Activated T-cell treated with anti-CD3 and anti-CD28 coated beads, Interleukin-2, amount 50 U/mL, for 1 hour (primary cell): ENCODE measurements around the gene EIF3F.

ENCODE experiments used
- DNase-seq: peaks from one replicate; pipeline ENCODE4 v3.0.0-alpha.2; 2020

The EIF3F gene

GRCh38 chr11:7994581-7995278, 7.6 kb downstream of the EIF3F start:
- no peak for DNase-seq

- no peak for DNase-seq
Measured at GRCh38 chr11:7999795-8000194, 12.7 kb downstream of the EIF3F start.

GRCh38 chr11:8000390-8000789, 13.3 kb downstream of the EIF3F start:
- DNase-seq: no peak

- DNase-seq: no peak
Measured at GRCh38 chr11:8002676-8003075, 15.5 kb downstream of the EIF3F start.

GRCh38 chr11:8003187-8003586, 16.1 kb downstream of the EIF3F start:
- no peak for DNase-seq

- no peak for DNase-seq
Measured at GRCh38 chr11:8004008-8004407, 16.9 kb downstream of the EIF3F start.

- no peak for DNase-seq
Measured at GRCh38 chr11:8005556-8005955, 18.4 kb downstream of the EIF3F start.

- DNase-seq: peak; percentile 34
Measured at GRCh38 chr11:8006349-8006977, 19.3 kb downstream of the EIF3F start.

- DNase-seq: no peak
Measured at GRCh38 chr11:8008212-8008611, 21.1 kb downstream of the EIF3F start.

GRCh38 chr11:8009856-8010255, 22.7 kb downstream of the EIF3F start:
- no peak for DNase-seq

- DNase-seq: no peak
Measured at GRCh38 chr11:8011371-8011770, 24.2 kb downstream of the EIF3F start.

- DNase-seq: no peak
Measured at GRCh38 chr11:8011981-8012444, 24.9 kb downstream of the EIF3F start.

GRCh38 chr11:8013833-8014232, 26.7 kb downstream of the EIF3F start:
- DNase-seq: no peak

- no peak for DNase-seq
Measured at GRCh38 chr11:8015753-8016239, 28.7 kb downstream of the EIF3F start.

- DNase-seq: no peak
Measured at GRCh38 chr11:8016440-8016839, 29.3 kb downstream of the EIF3F start.

GRCh38 chr11:8017071-8017470, 29.9 kb downstream of the EIF3F start:
- no peak for DNase-seq

GRCh38 chr11:8017894-8018483, 30.9 kb downstream of the EIF3F start:
- DNase-seq: no peak

- peak; percentile 78 for DNase-seq
Measured at GRCh38 chr11:8018484-8019313, 31.6 kb downstream of the EIF3F start.

GRCh38 chr11:8019314-8020243, 32.4 kb downstream of the EIF3F start:
- DNase-seq: peak; percentile 52

GRCh38 chr11:8020244-8020597, 33.1 kb downstream of the EIF3F start:
- no peak for DNase-seq

GRCh38 chr11:8021920-8022319, 34.8 kb downstream of the EIF3F start:
- no peak for DNase-seq

GRCh38 chr11:8022876-8023275, 35.7 kb downstream of the EIF3F start:
- DNase-seq: no peak
